Astrocyte of the hippocampus (primary cell): ENCODE results near the gene ACAN.

Experiments
- DNase-seq: peaks from one replicate; pipeline ENCODE4 v3.0.0; 2011; ENCODE audit warnings: low read depth, low spot score

The ACAN gene

DNA sequence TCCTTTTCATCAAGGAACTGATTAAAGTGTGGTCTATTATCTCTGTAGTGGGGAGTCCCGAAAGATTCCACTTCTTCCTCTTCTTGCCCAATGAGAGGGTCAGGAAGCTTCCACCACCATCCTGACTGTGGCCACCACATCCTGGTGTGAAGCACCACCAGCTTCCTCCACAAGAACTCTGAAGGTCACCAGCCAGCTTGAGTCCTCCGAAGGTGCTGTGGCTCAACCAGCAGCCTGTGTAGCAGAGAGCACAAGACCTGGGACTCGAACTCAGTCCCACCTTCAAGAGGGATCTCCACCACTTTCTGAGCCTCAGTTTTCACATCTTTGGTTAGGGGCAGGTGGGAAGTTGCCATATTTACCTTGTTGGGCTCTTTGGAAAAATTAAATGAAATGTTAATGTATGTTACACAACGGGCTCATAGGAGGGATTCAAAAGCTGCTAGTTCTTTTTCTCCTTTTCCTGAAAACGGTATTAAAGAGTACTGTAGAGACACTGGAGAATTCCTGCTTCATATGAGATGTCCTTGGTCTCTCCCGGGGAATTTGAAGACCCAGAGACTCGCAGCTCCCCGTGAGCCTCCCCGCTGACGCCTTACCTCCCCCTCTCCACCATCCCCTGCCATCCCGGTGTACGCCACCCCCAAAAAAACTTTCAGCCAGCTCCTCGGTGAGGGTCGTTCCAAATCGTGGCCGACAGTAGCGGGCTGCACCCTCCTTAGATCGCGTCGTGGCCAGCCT, 816 bp upstream of the ACAN start:
- no peak for DNase-seq

GRCh38 chr15:88802991-88803240, 320 bp upstream of the ACAN start:
- DNase-seq: peak; percentile 16

- no peak for DNase-seq
Measured at GRCh38 chr15:88803920-88804247, 648 bp downstream of the ACAN start.

GRCh38 chr15:88804257-88804656, 1.0 kb downstream of the ACAN start:
- DNase-seq: no peak

- DNase-seq: no peak
Measured at GRCh38 chr15:88805031-88805780, 2.0 kb downstream of the ACAN start.

DNA sequence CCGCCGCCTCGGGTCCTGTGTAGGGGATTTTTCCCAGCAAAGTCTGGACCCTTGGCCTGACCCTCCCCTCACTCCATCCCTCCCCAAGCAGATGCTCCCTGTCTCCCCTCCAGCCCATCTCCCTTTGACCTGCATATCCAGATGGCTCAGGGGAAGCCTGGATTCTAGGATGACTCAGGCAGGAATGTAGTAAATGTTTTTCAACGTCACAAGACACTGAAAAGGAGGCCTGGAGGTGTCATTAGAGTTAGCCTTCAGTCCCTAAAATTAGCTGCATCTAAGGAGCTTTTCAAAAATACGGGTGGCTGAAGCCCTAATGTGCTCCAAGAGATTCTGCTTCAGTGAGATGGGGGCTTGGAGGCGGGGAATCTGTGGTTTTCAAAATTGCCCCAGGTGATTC, 7.2 kb downstream of the ACAN start:
- DNase-seq: no peak

GRCh38 chr15:88812133-88812532, 8.9 kb downstream of the ACAN start:
- no peak for DNase-seq

- no peak for DNase-seq
Measured at GRCh38 chr15:88813960-88814359, 10.7 kb downstream of the ACAN start.

DNA sequence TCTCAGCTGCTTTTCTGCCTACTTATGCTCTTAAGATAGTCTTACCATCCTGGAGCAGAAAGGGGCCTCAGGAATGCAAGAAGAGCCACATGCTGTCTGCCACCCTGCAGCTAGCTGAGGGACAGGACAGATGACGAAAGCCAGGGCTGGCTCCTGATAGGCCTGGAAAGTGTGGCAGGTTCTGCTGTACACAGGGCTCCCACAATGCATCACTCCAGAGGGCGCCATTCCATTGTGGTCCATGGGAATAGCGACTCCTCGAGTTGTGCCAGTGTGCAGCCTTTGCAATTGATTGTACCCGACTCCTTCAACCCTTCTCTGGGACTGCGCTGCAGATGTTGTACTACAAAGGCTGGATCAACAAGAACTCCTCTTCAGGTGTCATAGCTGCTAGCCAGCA, 11.2 kb downstream of the ACAN start:
- DNase-seq: no peak

- DNase-seq: no peak
Measured at GRCh38 chr15:88818920-88819319, 15.7 kb downstream of the ACAN start.

- DNase-seq: no peak
Measured at GRCh38 chr15:88821993-88822392, 18.8 kb downstream of the ACAN start.

- DNase-seq: no peak
Measured at GRCh38 chr15:88828791-88829190, 25.6 kb downstream of the ACAN start.

GRCh38 chr15:88830016-88830415, 26.8 kb downstream of the ACAN start:
- no peak for DNase-seq

DNA sequence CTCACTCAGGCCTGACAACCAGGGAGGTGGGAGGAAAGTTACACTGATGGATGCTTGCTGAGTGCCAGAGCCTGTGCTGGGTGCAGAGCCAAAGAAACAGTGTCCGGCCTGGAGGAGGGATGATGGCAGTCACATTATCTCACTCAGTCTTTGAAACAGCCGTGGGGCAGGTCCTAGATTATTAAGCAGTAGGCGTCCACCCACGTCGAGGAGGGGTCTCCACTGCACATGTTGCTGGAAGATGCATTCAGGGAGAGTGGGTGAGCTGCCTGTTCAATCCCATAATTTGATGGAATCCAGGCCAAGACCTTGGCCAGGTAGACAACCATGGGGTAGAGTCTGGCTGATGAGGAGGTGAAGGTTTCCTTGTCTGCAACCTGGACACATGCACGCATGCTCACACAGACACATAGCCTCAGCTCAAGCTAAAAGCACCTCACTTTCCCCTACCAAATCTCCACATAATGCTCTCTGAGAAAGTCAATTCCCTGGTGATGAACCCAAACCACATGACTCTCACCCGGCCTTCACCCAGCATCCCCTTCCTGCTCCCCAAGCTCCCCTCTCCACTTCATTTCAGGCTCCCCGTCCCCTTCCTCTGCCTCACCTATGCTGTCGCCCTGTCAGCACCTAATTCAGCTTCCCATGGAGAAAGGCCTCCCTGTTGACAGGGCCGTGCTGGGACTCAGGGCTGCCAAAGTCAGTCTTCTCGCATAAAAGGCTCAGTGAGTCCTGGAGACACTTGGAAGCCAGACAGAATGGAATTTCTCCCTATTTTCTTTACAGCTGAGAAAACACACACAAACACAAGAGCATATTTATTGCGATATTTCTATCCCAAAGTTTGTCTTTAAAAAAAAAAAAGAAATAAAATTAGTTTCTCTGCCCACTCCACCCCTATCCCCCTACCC, 29.8 kb downstream of the ACAN start:
- no peak for DNase-seq

- no peak for DNase-seq
Measured at GRCh38 chr15:88833731-88834100, 30.5 kb downstream of the ACAN start.

DNA sequence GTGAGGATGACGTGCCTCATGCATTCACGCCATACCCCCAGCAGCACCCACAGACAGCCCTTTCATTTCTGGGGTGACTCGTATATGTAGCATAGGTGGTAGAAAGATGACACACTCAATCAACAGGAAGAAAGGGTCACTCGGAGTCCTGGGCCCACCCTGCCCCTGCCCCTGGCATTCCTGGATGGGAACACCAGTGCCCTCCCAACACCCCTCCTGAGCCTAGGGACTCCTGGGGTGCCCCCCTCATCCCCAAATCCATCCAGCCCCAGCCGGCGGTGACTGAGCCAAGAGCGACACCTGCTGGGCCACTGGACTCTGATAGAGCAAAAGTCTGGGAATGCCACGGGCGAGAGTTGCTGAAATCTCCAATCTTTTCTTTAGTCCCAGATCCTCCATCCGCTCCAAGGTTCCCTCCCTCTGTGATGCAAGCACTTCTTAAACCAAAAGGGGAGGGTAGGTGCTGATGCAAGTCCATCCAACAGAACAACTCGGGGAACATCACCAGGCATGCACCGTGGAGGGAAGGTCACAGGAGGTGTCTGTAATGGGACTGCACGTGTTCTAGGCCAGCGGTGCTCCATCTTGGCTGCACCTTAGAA, 31.1 kb downstream of the ACAN start:
- DNase-seq: peak; percentile 51

- DNase-seq: no peak
Measured at GRCh38 chr15:88835119-88835518, 31.9 kb downstream of the ACAN start.

DNA sequence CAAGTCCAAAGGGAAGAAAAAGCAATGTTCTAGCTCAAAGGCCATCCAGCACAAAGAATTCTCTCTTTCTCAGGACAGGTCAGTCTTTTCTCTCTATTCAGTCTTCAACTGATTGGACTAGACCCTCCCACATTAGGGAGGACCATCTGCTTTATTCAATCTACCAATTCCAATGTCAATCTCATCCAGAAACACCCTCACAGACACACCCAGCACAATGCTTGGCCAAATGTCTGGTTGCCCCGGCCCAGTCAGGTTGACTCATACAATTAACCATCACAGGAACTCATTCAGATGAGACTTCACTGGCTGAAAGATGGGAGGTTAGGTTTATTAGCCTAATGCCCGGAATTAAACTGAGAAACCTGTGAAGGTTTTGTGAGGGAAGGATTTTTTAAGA, 32.4 kb downstream of the ACAN start:
- peak; percentile 8 for DNase-seq

DNA sequence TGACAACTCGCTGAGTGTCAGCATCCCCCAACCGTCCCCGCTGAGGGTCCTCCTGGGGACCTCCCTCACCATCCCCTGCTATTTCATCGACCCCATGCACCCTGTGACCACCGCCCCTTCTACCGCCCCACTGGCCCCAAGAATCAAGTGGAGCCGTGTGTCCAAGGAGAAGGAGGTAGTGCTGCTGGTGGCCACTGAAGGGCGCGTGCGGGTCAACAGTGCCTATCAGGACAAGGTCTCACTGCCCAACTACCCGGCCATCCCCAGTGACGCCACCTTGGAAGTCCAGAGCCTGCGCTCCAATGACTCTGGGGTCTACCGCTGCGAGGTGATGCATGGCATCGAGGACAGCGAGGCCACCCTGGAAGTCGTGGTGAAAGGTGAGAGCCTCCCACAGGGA, 35.4 kb downstream of the ACAN start:
- no peak for DNase-seq

DNA sequence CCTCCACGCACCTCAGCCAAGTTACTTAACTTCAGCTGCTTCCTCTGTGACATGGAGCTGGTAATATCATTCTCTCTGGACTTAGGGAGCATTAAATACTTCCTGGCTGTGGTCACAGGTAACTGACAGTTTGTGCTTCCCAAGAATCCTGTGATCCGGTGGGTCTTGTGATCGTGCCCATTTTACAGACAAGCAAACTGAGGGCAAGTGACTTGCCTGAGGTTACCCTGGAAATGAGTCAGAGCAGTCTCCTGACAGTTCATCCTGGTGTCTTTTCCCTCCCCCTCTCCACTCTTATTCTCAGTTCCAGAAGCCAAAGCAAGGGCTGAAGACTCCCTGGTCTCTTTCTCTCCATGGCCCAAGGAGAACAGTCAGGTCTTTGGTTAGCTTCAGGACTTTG, 35.9 kb downstream of the ACAN start:
- no peak for DNase-seq

DNA sequence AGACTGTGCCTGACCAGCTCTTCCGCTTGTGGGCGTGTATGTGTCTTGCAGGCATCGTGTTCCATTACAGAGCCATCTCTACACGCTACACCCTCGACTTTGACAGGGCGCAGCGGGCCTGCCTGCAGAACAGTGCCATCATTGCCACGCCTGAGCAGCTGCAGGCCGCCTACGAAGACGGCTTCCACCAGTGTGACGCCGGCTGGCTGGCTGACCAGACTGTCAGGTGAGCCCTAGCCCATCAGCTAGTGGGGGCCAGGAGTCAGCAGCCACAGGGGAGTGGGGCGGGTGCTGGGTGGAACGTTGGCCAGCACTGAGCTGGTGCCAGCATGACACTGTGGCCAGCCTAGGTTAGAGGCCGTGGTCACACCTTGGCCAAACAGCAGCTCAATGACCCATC, 36.7 kb downstream of the ACAN start:
- DNase-seq: no peak

- DNase-seq: no peak
Measured at GRCh38 chr15:88841236-88841635, 38.0 kb downstream of the ACAN start.
